ENCODE data around the gene ALDOC.

Gene ALDOC

DNA sequence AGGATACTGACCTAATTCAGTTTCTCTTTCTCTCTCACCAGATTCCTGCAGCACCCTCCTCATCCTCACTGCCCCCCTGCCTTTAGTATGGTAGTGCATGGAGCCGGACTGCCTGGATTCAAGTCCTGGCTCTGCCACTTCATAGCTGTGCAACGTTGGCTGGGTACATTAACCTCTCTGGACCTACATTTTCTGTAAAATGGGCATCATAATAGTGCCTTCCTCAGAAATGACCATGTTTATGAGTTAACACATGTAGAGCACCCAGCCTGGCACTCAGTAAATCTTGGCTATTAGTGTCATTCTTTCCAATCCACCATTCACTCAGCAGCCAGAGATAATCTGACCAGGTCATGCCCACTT, 31.6 kb downstream of the ALDOC start:
- no peaks in the 10 kb centered on the region for H3K9me3 ChIP-seq (ENCODE audit: control insufficient read depth, insufficient read depth, low read length)
- no peaks in the 10 kb centered on the region for H3K9me2 ChIP-seq (replicated peaks; ENCODE audit: control insufficient read depth, low read length)
- TF ChIP-seq, protein P1, sequence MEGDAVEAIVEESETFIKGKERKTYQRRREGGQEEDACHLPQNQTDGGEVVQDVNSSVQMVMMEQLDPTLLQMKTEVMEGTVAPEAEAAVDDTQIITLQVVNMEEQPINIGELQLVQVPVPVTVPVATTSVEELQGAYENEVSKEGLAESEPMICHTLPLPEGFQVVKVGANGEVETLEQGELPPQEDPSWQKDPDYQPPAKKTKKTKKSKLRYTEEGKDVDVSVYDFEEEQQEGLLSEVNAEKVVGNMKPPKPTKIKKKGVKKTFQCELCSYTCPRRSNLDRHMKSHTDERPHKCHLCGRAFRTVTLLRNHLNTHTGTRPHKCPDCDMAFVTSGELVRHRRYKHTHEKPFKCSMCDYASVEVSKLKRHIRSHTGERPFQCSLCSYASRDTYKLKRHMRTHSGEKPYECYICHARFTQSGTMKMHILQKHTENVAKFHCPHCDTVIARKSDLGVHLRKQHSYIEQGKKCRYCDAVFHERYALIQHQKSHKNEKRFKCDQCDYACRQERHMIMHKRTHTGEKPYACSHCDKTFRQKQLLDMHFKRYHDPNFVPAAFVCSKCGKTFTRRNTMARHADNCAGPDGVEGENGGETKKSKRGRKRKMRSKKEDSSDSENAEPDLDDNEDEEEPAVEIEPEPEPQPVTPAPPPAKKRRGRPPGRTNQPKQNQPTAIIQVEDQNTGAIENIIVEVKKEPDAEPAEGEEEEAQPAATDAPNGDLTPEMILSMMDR (IDR thresholded peaks at IDR 0.05; ENCODE audit: low read depth, low read length, poor library complexity, severe bottlenecking) = no peak
- no peak for TF ChIP-seq EZH2phosphoT487 (IDR thresholded peaks at IDR 0.05; ENCODE audit: borderline replicate concordance, low read length)
- H3K27ac ChIP-seq (ENCODE audit: low read depth, low read length) = no peak overlapping the region
- H3K4me1 ChIP-seq (ENCODE audit: control insufficient read depth, low read length) = peaks cover 36% of the 10 kb centered on the region
- 0 out of 2 replicates have a peak, but pooled peaks cover 5% of the 10 kb centered on the region for H3F3A ChIP-seq (ENCODE audit: control insufficient read depth, insufficient read depth)
- no peak overlapping the region for H3K4me2 ChIP-seq (ENCODE audit: low read length)
- 0 out of 2 replicates have a peak, but pooled peaks cover 5% of the 10 kb centered on the region for H3K79me2 ChIP-seq (ENCODE audit: control insufficient read depth, low read length)
- H3K36me3 ChIP-seq (ENCODE audit: control insufficient read depth, low read length) = peaks cover 8% of the 10 kb centered on the region
- no peak overlapping the region for H3K4me3 ChIP-seq (ENCODE audit: low read length)
- H3K27me3 ChIP-seq (ENCODE audit: control insufficient read depth, low read length) = no peaks in the 10 kb centered on the region
- no peaks in the 10 kb centered on the region for H4K20me1 ChIP-seq (ENCODE audit: control insufficient read depth, insufficient read depth, low read depth, low read length)

DNA sequence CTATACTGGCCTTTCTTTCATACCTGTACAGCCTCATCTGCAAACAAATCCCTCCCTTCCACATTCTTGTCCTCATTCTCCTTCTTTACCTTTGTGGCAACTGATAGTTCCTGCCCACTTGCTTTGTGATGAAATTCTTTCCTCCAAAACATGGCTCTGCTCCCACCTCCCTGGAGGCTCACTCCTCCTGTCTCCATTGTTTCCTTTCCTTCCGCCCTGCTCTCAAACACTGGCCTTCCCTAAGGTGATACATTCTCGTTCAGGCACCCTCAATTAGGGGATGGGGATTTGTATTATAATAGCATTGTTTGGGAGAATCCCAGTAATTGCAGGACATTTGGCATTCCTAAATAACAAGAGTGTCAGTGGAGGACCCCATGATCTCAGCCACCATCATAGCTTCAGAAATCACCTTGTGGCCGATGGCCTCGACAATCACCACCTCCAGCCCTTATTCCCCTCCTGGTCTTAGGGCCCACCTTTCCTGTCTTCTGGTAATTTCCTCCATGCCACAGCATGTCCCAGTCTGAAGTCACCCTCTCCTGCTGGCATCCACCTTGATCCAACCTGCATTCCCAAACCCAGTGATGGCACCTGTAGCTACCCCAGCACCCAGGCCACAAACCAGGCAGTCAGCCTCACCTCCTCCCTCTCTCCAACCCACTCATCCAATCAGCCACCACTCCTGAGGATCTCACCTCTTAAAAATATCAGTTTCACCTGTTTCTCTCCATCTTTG, 32.1 kb downstream of the ALDOC start:
- Histone ChIP-seq H3K27me3 (ENCODE audit: control insufficient read depth, low read length) (no peaks in the 10 kb centered on the region), H3K9me3 (ENCODE audit: control insufficient read depth, insufficient read depth, low read length) (no peaks in the 10 kb centered on the region), H3K79me2 (ENCODE audit: control insufficient read depth, low read length) (0 out of 2 replicates have a peak, but pooled peaks cover 5% of the 10 kb centered on the region), H3K27ac (ENCODE audit: low read depth, low read length) (no peak overlapping the region), H3K4me2 (ENCODE audit: low read length) (no peak overlapping the region), H3K4me3 (ENCODE audit: low read length) (no peak overlapping the region), H3K36me3 (ENCODE audit: control insufficient read depth, low read length) (peaks cover 8% of the 10 kb centered on the region), H3K4me1 (ENCODE audit: control insufficient read depth, low read length) (peaks cover 31% of the 10 kb centered on the region), H3F3A (ENCODE audit: control insufficient read depth, insufficient read depth) (0 out of 2 replicates have a peak, but pooled peaks cover 5% of the 10 kb centered on the region), H3K9me2 (replicated peaks; ENCODE audit: control insufficient read depth, low read length) (no peaks in the 10 kb centered on the region), H4K20me1 (ENCODE audit: control insufficient read depth, insufficient read depth, low read depth, low read length) (no peaks in the 10 kb centered on the region)
- TF ChIP-seq, protein P1 (IDR thresholded peaks at IDR 0.05; ENCODE audit: low read depth, low read length, poor library complexity, severe bottlenecking) = no peak
- no peak for TF ChIP-seq EZH2phosphoT487 (IDR thresholded peaks at IDR 0.05; ENCODE audit: borderline replicate concordance, low read length)

DNA sequence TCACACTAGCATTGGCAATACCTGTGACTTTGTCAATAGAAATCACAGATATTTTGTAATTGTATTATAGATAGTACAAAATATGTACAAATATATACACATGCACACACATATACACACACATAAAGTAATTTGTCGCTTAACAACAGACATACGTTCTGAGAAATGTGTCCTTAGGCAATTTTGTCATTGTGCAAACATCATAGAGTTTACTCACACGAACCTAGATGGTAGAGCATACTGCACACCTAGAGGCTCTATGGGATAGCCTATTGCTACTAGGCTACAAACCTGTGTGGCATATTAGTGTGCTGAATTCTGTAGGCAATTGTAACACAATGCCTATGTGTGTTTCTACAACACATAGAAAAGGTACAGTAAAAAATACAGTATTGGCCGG, 35.3 kb downstream of the ALDOC start:
- Histone ChIP-seq H4K20me1 (ENCODE audit: control insufficient read depth, insufficient read depth, low read depth, low read length) (no peaks in the 10 kb centered on the region), H3K9me3 (ENCODE audit: control insufficient read depth, insufficient read depth, low read length) (no peaks in the 10 kb centered on the region), H3K36me3 (ENCODE audit: control insufficient read depth, low read length) (no peaks in the 10 kb centered on the region), H3K27me3 (ENCODE audit: control insufficient read depth, low read length) (no peaks in the 10 kb centered on the region), H3K27ac (ENCODE audit: low read depth, low read length) (no peak overlapping the region), H3F3A (ENCODE audit: control insufficient read depth, insufficient read depth) (no peaks in the 10 kb centered on the region), H3K4me3 (ENCODE audit: low read length) (no peak overlapping the region), H3K4me1 (ENCODE audit: control insufficient read depth, low read length) (0 out of 2 replicates have a peak, but pooled peaks cover 3% of the 10 kb centered on the region), H3K9me2 (replicated peaks; ENCODE audit: control insufficient read depth, low read length) (no peaks in the 10 kb centered on the region), H3K79me2 (ENCODE audit: control insufficient read depth, low read length) (no peaks in the 10 kb centered on the region), H3K4me2 (ENCODE audit: low read length) (no peak overlapping the region)
- TF ChIP-seq EZH2phosphoT487 (IDR thresholded peaks at IDR 0.05; ENCODE audit: borderline replicate concordance, low read length) = no peak

DNA sequence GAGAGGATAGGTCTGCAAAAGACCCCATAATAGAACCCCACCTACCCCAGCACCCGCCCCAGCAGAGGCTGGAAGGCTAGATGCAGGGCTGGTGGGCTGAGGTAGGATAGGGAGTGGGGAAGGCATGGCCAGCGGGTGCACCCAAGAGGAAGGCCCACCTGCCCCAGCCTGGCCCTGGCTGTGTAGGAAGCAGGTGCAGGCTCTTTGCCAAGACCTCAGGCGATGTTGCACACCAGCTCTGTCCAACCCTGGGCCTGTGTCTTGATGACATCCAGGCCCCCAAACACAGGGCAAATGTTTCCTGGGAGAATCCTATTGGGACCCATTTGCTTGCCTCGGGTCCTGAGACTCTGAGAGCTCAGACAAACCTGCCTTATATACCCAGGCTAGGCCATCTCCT, 36.5 kb downstream of the ALDOC start:
- no peak overlapping the region for H3K4me3 ChIP-seq (ENCODE audit: low read length)
- TF ChIP-seq, protein P1 (IDR thresholded peaks at IDR 0.05; ENCODE audit: low read depth, low read length, poor library complexity, severe bottlenecking) = no peak
- no peak for TF ChIP-seq EZH2phosphoT487 (IDR thresholded peaks at IDR 0.05; ENCODE audit: borderline replicate concordance, low read length)

More for the DNA sequence above, 36.5 kb downstream of the ALDOC start:
- Histone ChIP-seq H3K79me2 (ENCODE audit: control insufficient read depth, low read length) (no peaks in the 10 kb centered on the region), H3K27me3 (ENCODE audit: control insufficient read depth, low read length) (no peaks in the 10 kb centered on the region), H4K20me1 (ENCODE audit: control insufficient read depth, insufficient read depth, low read depth, low read length) (no peaks in the 10 kb centered on the region), H3K4me2 (ENCODE audit: low read length) (no peak overlapping the region), H3K27ac (ENCODE audit: low read depth, low read length) (no peak overlapping the region), H3F3A (ENCODE audit: control insufficient read depth, insufficient read depth) (no peaks in the 10 kb centered on the region), H3K36me3 (ENCODE audit: control insufficient read depth, low read length) (no peaks in the 10 kb centered on the region), H3K9me3 (ENCODE audit: control insufficient read depth, insufficient read depth, low read length) (no peaks in the 10 kb centered on the region), H3K4me1 (ENCODE audit: control insufficient read depth, low read length) (0 out of 2 replicates have a peak, but pooled peaks cover 3% of the 10 kb centered on the region), H3K9me2 (replicated peaks; ENCODE audit: control insufficient read depth, low read length) (no peaks in the 10 kb centered on the region)
